TTC549 (cell line): ENCODE data around the gene RNLS.

Experiments
- FAIRE-seq: peaks from 2 replicates; lab custom pipeline; 2012; peaks lifted over from hg19 to GRCh38; lab: Jason Lieb, UNC

RNLS gene

GRCh38 chr10:88551246-88551645 is 31.9 kb downstream of the RNLS start:
- no peak for FAIRE-seq

DNA sequence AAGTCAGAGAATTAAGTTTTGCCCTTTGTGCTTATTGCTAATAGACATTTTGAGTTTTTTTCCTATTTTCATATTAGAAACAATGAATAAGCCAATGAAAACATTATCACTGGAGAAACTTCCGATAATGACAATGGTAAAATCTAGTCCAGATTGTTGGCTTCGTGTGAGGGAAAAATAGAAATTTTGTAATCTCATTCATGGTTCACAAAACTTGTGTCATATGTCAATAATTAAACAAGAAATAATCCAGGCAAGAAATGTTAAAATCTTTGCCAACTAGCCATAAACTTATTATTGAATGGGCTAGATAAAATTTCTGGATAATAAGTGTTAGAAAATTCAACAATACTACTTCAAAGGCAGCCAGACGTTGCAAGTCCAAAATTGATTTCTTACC is 36.6 kb downstream of the RNLS start:
- no peak for FAIRE-seq

DNA sequence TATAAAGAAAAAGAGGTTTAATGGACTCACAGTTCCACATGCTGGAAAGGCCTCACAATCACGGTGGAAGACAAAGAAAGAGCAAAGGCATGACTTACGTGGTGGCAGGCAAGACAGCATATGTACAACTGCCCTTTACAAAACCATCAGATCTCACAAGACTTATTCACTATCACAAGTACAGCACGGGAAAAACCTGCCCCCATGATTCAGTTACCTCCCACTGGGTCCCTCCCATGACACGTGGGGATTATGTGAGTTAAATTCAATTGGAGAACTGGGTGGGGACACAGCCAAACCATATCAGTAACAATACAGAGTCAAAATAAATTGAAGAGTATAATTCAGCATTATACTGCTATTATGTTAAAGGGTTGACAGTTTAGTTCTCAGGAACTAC is 37.8 kb downstream of the RNLS start:
- FAIRE-seq: no peak

DNA sequence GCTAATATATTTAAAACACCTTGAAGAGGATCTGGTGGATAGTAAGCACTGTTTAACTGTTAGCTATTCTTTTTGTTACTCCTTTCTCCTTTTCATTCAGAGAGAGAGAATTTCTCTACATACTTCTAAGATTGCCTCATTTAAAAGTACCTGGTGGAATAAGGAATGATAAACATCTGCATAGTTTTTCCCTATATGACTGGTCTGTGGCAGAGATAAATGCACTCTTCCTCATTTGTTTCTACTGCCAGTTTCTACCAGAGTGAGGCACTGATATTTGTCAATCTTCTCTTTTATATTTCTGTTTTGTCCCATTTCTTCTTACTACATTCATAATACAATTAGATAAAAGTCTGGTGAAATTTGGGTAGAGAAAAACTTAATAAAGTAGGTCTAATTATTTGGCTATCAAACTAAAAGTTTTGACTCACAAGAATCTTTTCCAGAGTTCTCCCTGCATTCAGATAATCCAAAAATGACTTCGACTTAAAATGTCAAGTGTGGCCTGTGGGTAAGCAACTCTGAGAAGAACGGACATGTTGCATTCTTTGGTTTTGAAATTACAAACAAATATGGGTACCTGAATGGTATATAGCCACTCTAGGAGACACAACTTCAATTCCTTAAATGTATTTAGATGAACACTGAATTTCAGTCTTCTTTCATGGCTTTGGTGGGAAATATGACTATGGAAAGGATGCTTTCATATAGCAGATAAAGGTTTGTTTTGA is 38.8 kb downstream of the RNLS start:
- no peak for FAIRE-seq

- no peak for FAIRE-seq
Observed at GRCh38 chr10:88542522-88542921, 40.6 kb downstream of the RNLS start.

- no peak for FAIRE-seq
Observed at GRCh38 chr10:88541116-88541626, 41.9 kb downstream of the RNLS start.

GRCh38 chr10:88540351-88540750 is 42.8 kb downstream of the RNLS start:
- no peak for FAIRE-seq

DNA sequence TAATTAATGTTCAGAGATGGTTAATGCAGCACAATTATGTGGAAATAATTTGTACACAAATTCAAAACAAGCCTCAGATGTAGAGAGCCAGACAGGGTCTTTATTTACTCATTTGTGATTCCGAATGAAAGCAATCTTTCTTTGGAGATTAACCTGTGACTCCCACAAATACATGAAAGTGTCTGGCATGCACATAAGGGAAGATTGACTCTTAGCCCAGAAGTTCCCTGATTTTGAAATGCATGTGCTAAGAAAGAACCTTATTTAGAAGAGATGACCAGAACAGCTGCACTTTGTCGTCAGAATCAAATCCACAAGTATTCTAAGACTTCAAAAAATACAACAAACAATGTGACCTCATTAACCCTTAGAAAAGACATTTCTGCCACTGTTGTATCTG is 45.1 kb downstream of the RNLS start:
- FAIRE-seq: no peak

DNA sequence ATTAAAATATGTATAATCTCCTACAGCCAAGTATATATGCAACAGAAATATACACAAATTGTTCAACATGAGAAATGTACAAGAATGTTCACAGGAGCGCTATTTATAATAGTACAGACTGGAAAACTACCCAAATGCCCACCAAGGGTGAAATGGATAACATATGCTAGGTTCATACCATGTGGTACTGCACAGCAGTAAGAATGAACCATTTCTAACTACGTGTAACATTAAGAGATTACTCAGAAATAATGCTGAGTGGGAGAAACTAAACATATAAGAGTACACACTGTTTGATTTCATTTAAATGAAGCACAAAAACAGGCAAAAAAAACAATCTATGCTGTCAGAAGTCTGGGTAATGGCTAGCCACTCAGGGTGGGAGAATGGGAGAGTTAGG is 45.8 kb downstream of the RNLS start:
- no peak for FAIRE-seq

GRCh38 chr10:88536437-88536836 is 46.7 kb downstream of the RNLS start:
- FAIRE-seq: no peak

DNA sequence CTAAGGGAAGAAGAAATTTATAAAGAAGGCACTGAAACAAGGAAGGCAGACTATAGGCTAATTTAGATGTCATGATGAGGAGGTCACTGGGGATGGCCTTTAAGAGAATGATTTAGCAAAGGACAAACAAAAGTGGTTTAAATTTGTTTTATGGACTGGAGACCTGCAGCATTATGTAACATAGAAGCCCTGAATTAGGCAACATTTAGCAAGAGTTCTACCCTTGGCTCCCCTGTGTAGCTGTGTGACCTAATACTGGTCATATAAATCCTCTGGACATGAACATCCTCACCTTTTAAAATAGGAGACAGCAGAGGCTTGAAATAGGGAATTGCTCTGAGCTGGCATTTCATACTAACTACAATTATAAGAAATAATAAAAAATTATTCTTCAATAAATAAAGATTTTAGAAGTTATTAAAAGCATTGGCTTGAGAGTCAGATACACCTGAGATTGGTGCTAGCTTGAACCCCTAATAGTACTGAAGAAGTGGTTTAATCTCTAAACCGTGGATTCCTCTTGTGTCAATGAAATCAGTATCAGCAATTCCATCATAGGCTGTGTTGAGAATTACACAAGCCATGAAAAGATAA is 48.9 kb downstream of the RNLS start:
- no peak for FAIRE-seq

- FAIRE-seq: no peak
Observed at GRCh38 chr10:88531392-88532052, 51.6 kb downstream of the RNLS start.

DNA sequence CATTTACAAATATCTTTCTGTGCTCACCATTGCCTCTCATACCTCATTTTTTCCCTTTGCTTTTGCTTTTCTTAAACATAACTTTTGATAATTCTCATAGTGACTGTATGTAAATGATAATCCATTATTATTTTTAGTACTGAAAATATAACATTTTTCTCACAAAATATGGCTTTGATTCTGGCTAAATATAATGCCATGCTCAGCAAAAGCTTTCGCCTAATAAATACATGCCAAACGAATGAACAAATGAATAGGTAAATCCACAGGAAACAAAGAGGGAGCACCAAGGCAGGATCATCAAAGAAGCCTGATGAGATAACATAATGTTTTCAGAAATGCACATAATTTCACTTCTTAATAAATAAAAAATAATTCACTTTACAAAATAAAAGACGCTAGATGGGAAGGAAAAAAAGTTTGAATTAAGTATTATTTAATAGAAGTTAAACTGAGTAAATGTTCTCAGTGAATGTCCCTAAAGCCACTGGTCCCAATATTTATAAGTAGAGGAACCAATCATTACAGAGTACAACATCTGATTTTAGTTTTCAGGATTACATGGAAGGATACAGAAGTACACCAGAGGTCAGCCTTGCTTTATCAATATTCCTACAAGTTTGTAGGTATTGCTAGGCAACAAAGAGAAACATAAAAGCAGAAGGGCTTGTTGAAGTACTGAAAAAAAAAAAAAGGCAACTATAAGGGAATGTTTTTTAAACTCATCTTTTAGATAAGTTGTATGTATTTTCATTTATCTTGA is 52.3 kb downstream of the RNLS start:
- FAIRE-seq: no peak

DNA sequence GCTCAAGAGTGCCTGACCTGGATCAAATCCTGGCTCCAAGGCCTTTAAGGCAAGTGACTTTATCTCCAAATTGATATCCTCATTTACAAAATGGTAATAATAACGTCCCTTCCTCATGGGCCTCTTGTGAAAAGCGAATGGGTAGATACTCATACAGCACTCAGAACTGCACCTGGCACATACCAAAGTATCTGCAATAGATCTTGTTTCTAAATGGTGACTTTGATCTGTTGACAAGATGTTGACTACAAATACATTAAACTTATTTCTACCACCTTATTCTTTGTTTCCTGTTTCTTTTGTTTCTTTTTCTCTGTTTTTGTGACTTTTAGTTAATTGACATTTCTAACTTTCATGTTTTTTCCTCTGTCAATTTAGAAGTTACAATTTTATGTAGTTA is 53.0 kb downstream of the RNLS start:
- FAIRE-seq: no peak

- FAIRE-seq: no peak
Observed at GRCh38 chr10:88528806-88529570, 54.1 kb downstream of the RNLS start.

GRCh38 chr10:88528201-88528600 is 54.9 kb downstream of the RNLS start:
- FAIRE-seq: no peak

DNA sequence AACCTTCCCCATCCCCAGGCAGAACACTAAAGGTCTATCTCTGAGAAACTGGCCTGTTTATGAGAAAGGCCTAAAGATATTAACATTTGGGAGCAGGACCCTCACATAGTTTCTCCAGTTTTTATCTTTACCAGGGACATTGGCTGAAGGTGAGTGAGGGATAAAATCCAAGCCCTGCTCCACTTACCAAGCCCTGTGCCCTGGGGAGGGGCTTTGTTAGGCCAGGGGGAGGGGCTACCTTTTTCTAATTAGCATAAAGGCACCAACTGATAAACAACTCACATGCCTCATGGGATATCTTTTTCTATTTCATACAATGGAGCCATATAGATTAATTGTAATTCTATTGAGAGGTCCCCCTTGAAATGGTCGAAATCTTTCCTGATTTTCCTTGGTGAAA is 55.9 kb downstream of the RNLS start:
- no peak for FAIRE-seq

- no peak for FAIRE-seq
Observed at GRCh38 chr10:88526501-88527105, 56.5 kb downstream of the RNLS start.

- no peak for FAIRE-seq
Observed at GRCh38 chr10:88525371-88526069, 57.6 kb downstream of the RNLS start.

GRCh38 chr10:88523739-88524400 is 59.2 kb downstream of the RNLS start:
- no peak for FAIRE-seq
